Sigmoid colon (tissue), 3 donors: ENCODE measurements around the gene TMSB10.

Experiments used
- CTCF ChIP-seq, 4 experiments: fragments of 450-650 bp in 3 of 4; fragments of 200-600 bp in 1 of 4; IDR thresholded peaks; one replicate each; pipeline ENCODE4 v1.5.1; 2016 to 2019; ENCODE audit warnings: antibody characterized with exemption in 4 of 4, mild to moderate bottlenecking in 3 of 4, moderate library complexity in 2 of 4
- POLR2A ChIP-seq, 2 donors: fragments of 450-650 bp; IDR thresholded peaks; one replicate each; pipeline ENCODE4 v1.6.1; 2016; ENCODE audit warnings: antibody characterized with exemption in 2 of 2, mild to moderate bottlenecking in 2 of 2, moderate library complexity in 2 of 2

GRCh38 chr2:84942166-84942565 is 36.7 kb downstream of the TMSB10 start:
- TF ChIP-seq POLR2A (IDR thresholded peaks at IDR 0.05), result no peak
- no peak for TF ChIP-seq CTCF (IDR thresholded peaks at IDR 0.05)
